AG09309 (cell line): Measurements from ENCODE around the gene RPUSD3.

Experiments used
- DNase-seq: peaks from one replicate; pipeline ENCODE4 v3.0.0-alpha.2; 2010; ENCODE audit warnings: low read depth
- H3K4me3 ChIP-seq: 2 replicates; pipeline ENCODE4 v1.5.1; 2011; ENCODE audit warnings: mild to moderate bottlenecking, low read depth, low read length, moderate library complexity; ENCODE audit not compliant: control insufficient read depth
- CTCF ChIP-seq: IDR thresholded peaks from 2 replicates; pipeline ENCODE4 v1.5.1; 2011; ENCODE audit warnings: mild to moderate bottlenecking, low read depth, low read length, inconsistent platforms; ENCODE audit not compliant: insufficient read depth, control insufficient read depth; ENCODE audit errors: missing control alignments

RPUSD3 gene

GRCh38 chr3:9800529-9800928 is 43.3 kb downstream of the RPUSD3 start:
- peak; percentile 21 for TF ChIP-seq CTCF
- H3K4me3 ChIP-seq: no peak overlapping the region
- DNase-seq: no peak

GRCh38 chr3:9797196-9797945 is 46.4 kb downstream of the RPUSD3 start:
- H3K4me3 ChIP-seq: no peak overlapping the region
- TF ChIP-seq CTCF: no peak
- no peak for DNase-seq

- no peak overlapping the region for H3K4me3 ChIP-seq
- no peak for DNase-seq
- no peak for TF ChIP-seq CTCF
Observed at GRCh38 chr3:9795207-9795606, 48.6 kb downstream of the RPUSD3 start.

GRCh38 chr3:9794400-9794799 is 49.4 kb downstream of the RPUSD3 start:
- H3K4me3 ChIP-seq: no peak overlapping the region
- TF ChIP-seq CTCF: no peak

GRCh38 chr3:9793161-9793781 is 50.5 kb downstream of the RPUSD3 start:
- peak overlapping the region; percentile 93 for H3K4me3 ChIP-seq
- no peak for TF ChIP-seq CTCF
- DNase-seq: no peak

More at GRCh38 chr3:9794400-9794799, 49.4 kb downstream of the RPUSD3 start:
- no peak for DNase-seq

- TF ChIP-seq CTCF: no peak
- H3K4me3 ChIP-seq: peak within 1 kb of the TSS; percentile 93
- DNase-seq: peak; percentile 91
Observed at GRCh38 chr3:9792405-9793160, 51.2 kb downstream of the RPUSD3 start, which contains the start of the genes ARPC4 and TADA3. TSS of gene ARPC4 (plus strand) at chr3:9793082. CDS start at chr3:9793122, 40 bp downstream. TSS of gene TADA3 (minus strand) at chr3:9792473. CDS start at chr3:9791466, 1,007 bp downstream.
